ENCODE data around the gene SYTL3. TPM values are rescaled to one million over a fixed set of nuclear protein-coding genes. Genes with fewer than 3 reads are reported as not detected.

The SYTL3 gene
- total RNA-seq, 6 donors from 2014 or later: 10.3 to 28.3 (median 20.0) TPM

DNA sequence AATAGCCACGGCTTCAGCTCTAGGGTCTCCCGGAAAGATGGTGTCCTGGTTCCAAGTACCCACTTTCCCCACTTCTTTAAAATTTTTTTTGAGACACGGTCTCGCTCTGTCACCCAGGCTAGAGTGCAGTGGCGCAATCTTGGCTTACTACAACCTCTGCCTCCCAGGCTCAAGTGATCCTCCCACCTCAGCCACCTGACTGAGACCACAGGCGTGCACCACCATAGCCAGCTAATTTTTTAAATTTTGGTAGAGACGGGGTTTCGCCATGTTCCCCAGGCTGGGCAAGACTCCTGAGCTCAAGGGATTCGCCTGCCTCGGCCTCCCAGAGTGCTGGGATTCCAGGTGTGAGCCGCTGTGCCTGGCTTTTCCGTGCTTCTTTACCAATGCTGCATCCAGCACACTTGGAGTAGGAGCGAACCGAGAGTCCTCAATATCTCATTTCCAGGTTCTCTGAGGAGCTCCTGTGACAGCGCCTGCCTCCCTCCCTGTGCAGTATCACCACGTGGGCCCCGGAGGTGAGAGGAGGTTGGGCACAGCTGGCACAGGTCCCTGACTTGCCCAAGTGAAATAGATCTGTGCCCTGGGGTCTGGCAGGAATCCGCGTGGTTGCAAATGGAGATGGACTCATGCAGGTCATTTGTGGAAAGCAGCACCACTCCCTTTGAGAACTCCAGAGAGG lies 132.0 kb downstream of the SYTL3 start:
- no peak overlapping the region for H3K4me3 ChIP-seq
- TF ChIP-seq EP300 (IDR thresholded peaks at IDR 0.05) (no peak), POLR2A (IDR thresholded peaks at IDR 0.05) (no peak), POLR2AphosphoS5 (IDR thresholded peaks at IDR 0.05) (no peak)
- TF ChIP-seq, protein P1, sequence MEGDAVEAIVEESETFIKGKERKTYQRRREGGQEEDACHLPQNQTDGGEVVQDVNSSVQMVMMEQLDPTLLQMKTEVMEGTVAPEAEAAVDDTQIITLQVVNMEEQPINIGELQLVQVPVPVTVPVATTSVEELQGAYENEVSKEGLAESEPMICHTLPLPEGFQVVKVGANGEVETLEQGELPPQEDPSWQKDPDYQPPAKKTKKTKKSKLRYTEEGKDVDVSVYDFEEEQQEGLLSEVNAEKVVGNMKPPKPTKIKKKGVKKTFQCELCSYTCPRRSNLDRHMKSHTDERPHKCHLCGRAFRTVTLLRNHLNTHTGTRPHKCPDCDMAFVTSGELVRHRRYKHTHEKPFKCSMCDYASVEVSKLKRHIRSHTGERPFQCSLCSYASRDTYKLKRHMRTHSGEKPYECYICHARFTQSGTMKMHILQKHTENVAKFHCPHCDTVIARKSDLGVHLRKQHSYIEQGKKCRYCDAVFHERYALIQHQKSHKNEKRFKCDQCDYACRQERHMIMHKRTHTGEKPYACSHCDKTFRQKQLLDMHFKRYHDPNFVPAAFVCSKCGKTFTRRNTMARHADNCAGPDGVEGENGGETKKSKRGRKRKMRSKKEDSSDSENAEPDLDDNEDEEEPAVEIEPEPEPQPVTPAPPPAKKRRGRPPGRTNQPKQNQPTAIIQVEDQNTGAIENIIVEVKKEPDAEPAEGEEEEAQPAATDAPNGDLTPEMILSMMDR (IDR thresholded peaks at IDR 0.05): no peak
- WGBS, 2 donors: 79 to 80% methylated on average over 18 to 19 of the region's 19 CpGs
- DNase-seq (peak in 1 of 2 donors; percentile 68), ATAC-seq (ENCODE audit: low FRiP score in 2 of 2) (peak; percentile 13 to 52)
- no peaks in the 10 kb centered on the region for H3K27me3 ChIP-seq
- H3K36me3 ChIP-seq: peaks cover 40 to 100% (median 80%) of the 10 kb centered on the region in 4 donors
- no peaks in the 10 kb centered on the region for H3K9me3 ChIP-seq
- H3K4me1 ChIP-seq: peaks cover 3 to 32% (median 9%) of the 10 kb centered on the region in 4 donors
- H3K27ac ChIP-seq: peak overlapping the region; percentile 18 to 71 (median 54)

- Histone ChIP-seq H3K36me3 (peaks cover 40 to 100% (median 82%) of the 10 kb centered on the region in 4 donors), H3K4me1 (peaks cover 3 to 32% (median 9%) of the 10 kb centered on the region in 4 donors), H3K9me3 (no peaks in the 10 kb centered on the region), H3K27me3 (no peaks in the 10 kb centered on the region), H3K4me3 (no peak overlapping the region), H3K27ac (peak overlapping the region in 3 of 4 donors; percentile 18 to 71 (median 47))
- 95% methylated on average over 11 of the region's 11 CpGs for WGBS, 2 donors
- TF ChIP-seq, protein P1 (IDR thresholded peaks at IDR 0.05): no peak
- ATAC-seq (ENCODE audit: low FRiP score in 2 of 2): no peak
- DNase-seq: peak in 1 of 2 donors; percentile 12
These were observed 132.7 kb downstream of the SYTL3 start for GRCh38 chr6:158782432-158783166.

DNA sequence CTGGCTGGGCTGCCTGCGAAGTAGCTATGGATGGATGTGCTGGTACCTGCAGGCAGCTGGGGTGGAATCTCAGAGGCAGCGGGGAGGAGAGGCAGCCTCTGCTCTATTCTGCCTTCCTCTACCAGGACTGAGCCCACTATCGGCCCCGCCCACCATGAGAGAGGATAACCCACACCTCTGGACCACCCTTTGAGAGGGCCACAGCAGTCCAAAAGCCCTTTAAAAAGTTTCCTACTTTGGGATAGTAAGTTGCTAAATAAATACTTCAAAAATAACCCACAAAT lies 133.3 kb downstream of the SYTL3 start:
- ATAC-seq (ENCODE audit: low FRiP score in 2 of 2) (no peak), DNase-seq (peak in 1 of 2 donors; percentile 19)
- H3K36me3 ChIP-seq: peaks cover 43 to 100% (median 81%) of the 10 kb centered on the region in 4 donors

DNA sequence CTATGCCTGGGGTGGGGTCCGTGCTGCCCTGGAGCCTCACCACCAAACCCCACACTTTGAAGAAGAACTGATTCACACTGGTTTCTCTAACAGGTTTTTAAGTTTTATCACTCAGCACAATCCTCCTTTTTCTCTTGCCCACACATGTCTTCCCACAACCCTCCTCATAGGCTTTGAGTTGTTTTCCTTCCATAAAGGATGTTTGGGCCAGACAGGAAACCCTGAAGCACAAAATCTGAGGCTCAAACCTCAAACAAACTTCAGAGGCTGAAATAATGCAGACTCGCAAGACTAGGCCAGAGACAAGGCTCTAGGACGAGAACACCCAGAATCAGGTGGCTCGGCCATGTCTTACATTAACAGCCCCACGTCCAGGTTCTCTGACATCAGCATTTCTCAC lies 134.0 kb downstream of the SYTL3 start:
- Histone ChIP-seq H3K9me3 (no peaks in the 10 kb centered on the region), H3K27ac (no peak overlapping the region), H3K4me1 (peaks cover 3 to 32% (median 9%) of the 10 kb centered on the region in 4 donors), H3K27me3 (no peaks in the 10 kb centered on the region), H3K4me3 (no peak overlapping the region), H3K36me3 (peaks cover 43 to 100% (median 84%) of the 10 kb centered on the region in 4 donors)
- WGBS, 2 donors: 96 to 97% methylated on average over 5 of the region's 5 CpGs
- DNase-seq: no peak
- TF ChIP-seq POLR2AphosphoS5 (IDR thresholded peaks at IDR 0.05) (no peak), POLR2A (IDR thresholded peaks at IDR 0.05) (no peak), EP300 (IDR thresholded peaks at IDR 0.05) (no peak)
- TF ChIP-seq, protein P1 (IDR thresholded peaks at IDR 0.05): no peak
- ATAC-seq (ENCODE audit: low FRiP score in 2 of 2): no peak

More for the DNA sequence above, 133.3 kb downstream of the SYTL3 start:
- no peak for TF ChIP-seq POLR2AphosphoS5 (IDR thresholded peaks at IDR 0.05)
- TF ChIP-seq, protein P1 (IDR thresholded peaks at IDR 0.05): no peak
- TF ChIP-seq POLR2A (IDR thresholded peaks at IDR 0.05): no peak
- Histone ChIP-seq H3K9me3 (no peaks in the 10 kb centered on the region), H3K4me3 (no peak overlapping the region), H3K27ac (peak overlapping the region in 1 of 4 donors; percentile 47), H3K4me1 (peaks cover 3 to 32% (median 9%) of the 10 kb centered on the region in 4 donors), H3K27me3 (no peaks in the 10 kb centered on the region)
- 82 to 94% methylated on average over 3 to 4 of the region's 4 CpGs for WGBS, 2 donors

Measured in upper lobe of left lung (tissue), 6 donors.